IMR-90 (cell line): ENCODE data around the gene PAXX. TPM values are rescaled to one million over a fixed set of nuclear protein-coding genes. Genes with fewer than 3 reads are reported as not detected.

Experiments used
- ATAC-seq: fragments of 200-7000 bp; cut with Tn5 transposase; 2 replicates; pipeline ENCODE4 v1.9.1; 2020; ENCODE audit warnings: low read depth, mild to moderate bottlenecking, moderate library complexity
- BruUV-seq: library from RNA; stranded (reverse); fragments of 400-500 nt; replicated peaks from 2 replicates; lab custom pipeline; 2021; lab: Mats Ljungman, UMichigan
- CTCF ChIA-PET: fragments of 300-600 bp; formaldehyde crosslinking; extraction: SDS; loops from one replicate; lab custom pipeline; 2021; ENCODE audit warnings: antibody characterized with exemption; lab: Yijun Ruan, JAX
- POLR2A ChIA-PET: fragments of 300-600 bp; sonication (Branson Sonifier 250); formaldehyde crosslinking; loops from one replicate; lab custom pipeline; 2022; ENCODE audit warnings: antibody characterized with exemption; ENCODE audit not compliant: unreplicated experiment; lab: Charles Lee
- DNase-seq: peaks from one replicate; pipeline ENCODE4 v3.0.0; 2013
- H2AFZ ChIP-seq: replicated peaks from 2 replicates; pipeline ENCODE3; 2013; ENCODE audit warnings: low read length, mild to moderate bottlenecking; ENCODE audit not compliant: poor library complexity
- H2AK5ac ChIP-seq: 2 replicates; pipeline ENCODE4 v1.6.1; 2013; ENCODE audit warnings: low read depth, low read length, inconsistent platforms
- H2AK9ac ChIP-seq: replicated peaks from 2 replicates; pipeline ENCODE3; 2013; ENCODE audit warnings: mild to moderate bottlenecking, low read depth, low read length, moderate library complexity; ENCODE audit not compliant: poor library complexity
- H2BK120ac ChIP-seq: 2 replicates; pipeline ENCODE4 v1.6.1; 2013; ENCODE audit warnings: low read depth, low read length, inconsistent platforms
- H2BK15ac ChIP-seq: 3 replicates; pipeline ENCODE4 v1.6.1; 2013; ENCODE audit warnings: low read depth, low read length, inconsistent platforms
- H2BK20ac ChIP-seq: 2 replicates; pipeline ENCODE4 v1.6.1; 2013; ENCODE audit warnings: low read depth, mild to moderate bottlenecking, inconsistent platforms, low read length, moderate library complexity
- H2BK5ac ChIP-seq: 2 replicates; pipeline ENCODE4 v1.6.1; 2013; ENCODE audit warnings: mild to moderate bottlenecking, low read depth, low read length, inconsistent platforms; ENCODE audit not compliant: poor library complexity, severe bottlenecking
- H3K14ac ChIP-seq: replicated peaks from 2 replicates; pipeline ENCODE4 v1.6.1; 2013; ENCODE audit warnings: low read depth, low read length, inconsistent platforms
- H3K18ac ChIP-seq: 2 replicates; pipeline ENCODE4 v1.6.1; 2013; ENCODE audit warnings: low read depth, low read length, control low read depth
- H3K23ac ChIP-seq: 2 replicates; pipeline ENCODE4 v1.6.1; 2013; ENCODE audit warnings: low read depth, low read length, inconsistent platforms
- H3K27ac ChIP-seq: 2 replicates; pipeline ENCODE4 v1.5.1; 2013; ENCODE audit warnings: mild to moderate bottlenecking, control low read depth, low read length; ENCODE audit not compliant: insufficient read depth
- H3K27me3 ChIP-seq: 2 replicates; pipeline ENCODE4 v1.6.1; 2013; ENCODE audit warnings: low read length; ENCODE audit not compliant: control insufficient read depth, insufficient read depth
- H3K36me3 ChIP-seq: 2 replicates; pipeline ENCODE4 v1.6.1; 2013; ENCODE audit warnings: low read length, mixed read lengths; ENCODE audit not compliant: control insufficient read depth, insufficient read depth
- H3K4ac ChIP-seq: 2 replicates; pipeline ENCODE4 v1.6.1; 2013; ENCODE audit warnings: low read depth, low read length, inconsistent platforms
- H3K4me1 ChIP-seq: 2 replicates; pipeline ENCODE4 v1.6.1; 2013; ENCODE audit warnings: low read length, mixed read lengths; ENCODE audit not compliant: control insufficient read depth, insufficient read depth
- H3K4me2 ChIP-seq: 2 replicates; pipeline ENCODE4 v1.6.1; 2013; ENCODE audit warnings: low read depth, mild to moderate bottlenecking, control low read depth, low read length, moderate library complexity
- H3K4me3 ChIP-seq: 2 replicates; pipeline ENCODE4 v1.5.1; 2013; ENCODE audit warnings: low read depth, mild to moderate bottlenecking, control low read depth, low read length, moderate library complexity; ENCODE audit not compliant: insufficient read depth
- H3K56ac ChIP-seq: 2 replicates; pipeline ENCODE4 v1.6.1; 2013; ENCODE audit warnings: low read length, inconsistent platforms; ENCODE audit not compliant: insufficient read depth; ENCODE audit errors: extremely low read depth
- H3K79me1 ChIP-seq, 2 experiments: 2 replicates each; pipeline ENCODE4 v1.6.1; 2013; ENCODE audit warnings: low read length in 2 of 2, inconsistent platforms in 1 of 2, low read depth in 1 of 2
- H3K9ac ChIP-seq: 2 replicates; pipeline ENCODE4 v1.6.1; 2013; ENCODE audit warnings: low read depth, low read length, control low read depth
- H3K9me1 ChIP-seq: 2 replicates; pipeline ENCODE4 v1.6.1; 2013; ENCODE audit warnings: low read length, inconsistent platforms; ENCODE audit not compliant: insufficient read depth
- H3K9me3 ChIP-seq: 2 replicates; pipeline ENCODE4 v1.6.1; 2013; ENCODE audit warnings: low read length; ENCODE audit not compliant: control insufficient read depth, insufficient read depth
- H4K20me1 ChIP-seq: 2 replicates; pipeline ENCODE4 v1.6.1; 2013; ENCODE audit warnings: low read length, inconsistent platforms; ENCODE audit not compliant: insufficient read depth
- H4K5ac ChIP-seq: 2 replicates; pipeline ENCODE4 v1.6.1; 2013; ENCODE audit warnings: mild to moderate bottlenecking, low read depth, low read length, control low read depth
- H4K8ac ChIP-seq, 2 experiments: 2 replicates each; pipeline ENCODE4 v1.6.1; 2013; ENCODE audit warnings: low read depth in 2 of 2, low read length in 2 of 2, control low read depth in 1 of 2, inconsistent platforms in 1 of 2
- H4K91ac ChIP-seq: 2 replicates; pipeline ENCODE4 v1.6.1; 2013; ENCODE audit warnings: low read depth, low read length, inconsistent platforms; ENCODE audit not compliant: insufficient read depth
- BHLHE40 ChIP-seq: fragments of 150-350 bp; IDR thresholded peaks from 2 replicates; pipeline ENCODE4 v1.6.1; 2016; ENCODE audit warnings: mild to moderate bottlenecking, low read depth, low read length
- CEBPB ChIP-seq: IDR thresholded peaks from 2 replicates; pipeline ENCODE4 v1.6.1; 2012; ENCODE audit warnings: low read depth, low read length, improper control_type of control experiment
- CHD1 ChIP-seq: IDR thresholded peaks from 2 replicates; pipeline ENCODE4 v1.6.1; 2012; ENCODE audit warnings: low read depth, low read length, improper control_type of control experiment
- FOS ChIP-seq: fragments of 150-350 bp; IDR thresholded peaks from 2 replicates; pipeline ENCODE4 v1.6.1; 2016; ENCODE audit warnings: low read depth, low read length
- MAFK ChIP-seq: IDR thresholded peaks from 2 replicates; pipeline ENCODE4 v1.6.1; 2012; ENCODE audit warnings: low read depth, low read length, improper control_type of control experiment
- MAZ ChIP-seq: IDR thresholded peaks from 2 replicates; pipeline ENCODE4 v1.6.1; 2012; ENCODE audit warnings: low read depth, mild to moderate bottlenecking, low read length, improper control_type of control experiment, moderate library complexity, borderline replicate concordance
- MXI1 ChIP-seq: IDR thresholded peaks from 2 replicates; pipeline ENCODE4 v1.6.1; 2012; ENCODE audit warnings: low read depth, mild to moderate bottlenecking, low read length, moderate library complexity, borderline replicate concordance
- NFE2L2 ChIP-seq: fragments of 150-350 bp; IDR thresholded peaks from 2 replicates; pipeline ENCODE4 v1.6.1; 2016; ENCODE audit warnings: low read depth, mild to moderate bottlenecking, low read length
- POLR2A ChIP-seq: IDR thresholded peaks from 2 replicates; pipeline ENCODE4 v1.6.1; 2012; ENCODE audit warnings: mild to moderate bottlenecking, low read depth, low read length
- RAD21 ChIP-seq: IDR thresholded peaks from 2 replicates; pipeline ENCODE4 v1.6.1; 2012; ENCODE audit warnings: low read length, improper control_type of control experiment
- RCOR1 ChIP-seq: IDR thresholded peaks from 2 replicates; pipeline ENCODE4 v1.6.1; 2012; ENCODE audit warnings: mild to moderate bottlenecking, low read length, improper control_type of control experiment; ENCODE audit not compliant: insufficient replicate concordance
- RFX5 ChIP-seq: IDR thresholded peaks from 2 replicates; pipeline ENCODE4 v1.8.0; 2012; ENCODE audit warnings: low read depth, mild to moderate bottlenecking, low read length, moderate library complexity
- SMC3 ChIP-seq: fragments of 150-350 bp; IDR thresholded peaks from 2 replicates; pipeline ENCODE4 v1.6.1; 2016; ENCODE audit warnings: low read depth, mild to moderate bottlenecking, antibody characterized with exemption, low read length, moderate library complexity
- USF2 ChIP-seq: fragments of 150-350 bp; IDR thresholded peaks from 2 replicates; pipeline ENCODE4 v1.6.1; 2017; ENCODE audit warnings: mild to moderate bottlenecking, antibody characterized with exemption, low read length, low read depth
- WGBS, 2 experiments: methylation state at CpG; one replicate each; pipeline versions ENCODE4 v1.1.5 to v1.1.7; 2013; ENCODE audit warnings: missing lambda C conversion rate in 2 of 2; ENCODE audit not compliant: insufficient read length in 1 of 2; ENCODE audit errors: extremely low coverage in 2 of 2; 5-methylcytosine and 5-hydroxymethylcytosine counted together
- dilution Hi-C: fragments of 300-500 bp; cut with HindIII; formaldehyde crosslinking; loops from one replicate; pipeline ENCODE4 v1.14.3; 2018; ENCODE audit warnings: low sequenced_read_pairs; ENCODE audit not compliant: unreplicated experiment
- in situ Hi-C: fragments of 300-500 bp; cut with MboI; formaldehyde crosslinking; loops from 3 replicates; pipeline ENCODE4 v1.14.3; 2019; ENCODE audit warnings: low sequenced_read_pairs, inconsistent platforms, mixed read lengths
- intact Hi-C: fragments of 100-400 bp; cut with micrococcal nuclease; formaldehyde crosslinking; loops from 2 replicates; pipeline ENCODE4 v1.10.0; 2022
- polyA plus RNA-seq, 3 experiments: library from polyadenylated mRNA; depleted of rRNA; stranded (reverse); fragments of >200 nt; gene quantifications; 2 replicates each; pipeline ENCODE4 v1.2.3, GENCODE V29; 2012; ENCODE audit warnings: low replicate concordance in 1 of 3
- total RNA-seq: library from RNA; depleted of rRNA; stranded (reverse); fragments of >200 nt; gene quantifications from 2 replicates; pipeline ENCODE4 v1.2.3, GENCODE V29; 2012
- TF ChIP-seq, protein P1 (sequence below): fragments of 150-350 bp; IDR thresholded peaks from 2 replicates; pipeline ENCODE4 v1.6.1; 2016; ENCODE audit warnings: low read depth, mild to moderate bottlenecking, low read length, moderate library complexity, borderline replicate concordance
- TF ChIP-seq, protein P2 (sequence below): conservative IDR thresholded peaks from 2 replicates; pipeline ENCODE4 v1.5.1; 2012; ENCODE audit warnings: mild to moderate bottlenecking, low read depth, low read length, improper control_type of control experiment

The PAXX gene
- total and polyA plus RNA-seq, 2 of the 4 experiments (the other 2 are of a cell fraction) = 5.7 to 24.6 TPM

- Histone ChIP-seq H3K27me3 (peaks cover 26% of the 10 kb centered on the region), H2AK9ac (no peak overlapping the region), H2BK20ac (no peak overlapping the region), H4K8ac (no peak overlapping the region), H3K4ac (no peak overlapping the region), H3K4me2 (no peak overlapping the region), H2AFZ (no peak overlapping the region), H3K79me1 (no peaks in the 10 kb centered on the region), H3K23ac (no peak overlapping the region), H2AK5ac (no peak overlapping the region), H3K27ac (no peak overlapping the region), H3K9me3 (no peaks in the 10 kb centered on the region), H4K20me1 (no peaks in the 10 kb centered on the region), H3K36me3 (no peaks in the 10 kb centered on the region), H4K91ac (no peak overlapping the region), H2BK15ac (no peak overlapping the region), H3K4me3 (no peak overlapping the region), H3K56ac (no peak overlapping the region), H2BK120ac (no peak overlapping the region), H3K4me1 (no peaks in the 10 kb centered on the region), H3K18ac (no peak overlapping the region), H4K5ac (no peak overlapping the region), H3K9ac (no peak overlapping the region), H3K14ac (no peak overlapping the region), H2BK5ac (no peak overlapping the region), H3K9me1 (peaks cover 2% of the 10 kb centered on the region; the same call in 1 of the 2 replicates)
- no TSS peak for BruUV-seq
- intact Hi-C loops = no loop called here
- TF ChIP-seq RAD21 (no peak), FOS (no peak), USF2 (no peak), POLR2A (no peak), RFX5 (no peak), RCOR1 (no peak), MXI1 (no peak), NFE2L2 (no peak), CEBPB (no peak), MAFK (no peak), MAZ (no peak), CHD1 (no peak), SMC3 (no peak), BHLHE40 (no peak)
- TF ChIP-seq, protein P1, sequence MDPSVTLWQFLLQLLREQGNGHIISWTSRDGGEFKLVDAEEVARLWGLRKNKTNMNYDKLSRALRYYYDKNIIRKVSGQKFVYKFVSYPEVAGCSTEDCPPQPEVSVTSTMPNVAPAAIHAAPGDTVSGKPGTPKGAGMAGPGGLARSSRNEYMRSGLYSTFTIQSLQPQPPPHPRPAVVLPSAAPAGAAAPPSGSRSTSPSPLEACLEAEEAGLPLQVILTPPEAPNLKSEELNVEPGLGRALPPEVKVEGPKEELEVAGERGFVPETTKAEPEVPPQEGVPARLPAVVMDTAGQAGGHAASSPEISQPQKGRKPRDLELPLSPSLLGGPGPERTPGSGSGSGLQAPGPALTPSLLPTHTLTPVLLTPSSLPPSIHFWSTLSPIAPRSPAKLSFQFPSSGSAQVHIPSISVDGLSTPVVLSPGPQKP = no peak
- TF ChIP-seq, protein P2, sequence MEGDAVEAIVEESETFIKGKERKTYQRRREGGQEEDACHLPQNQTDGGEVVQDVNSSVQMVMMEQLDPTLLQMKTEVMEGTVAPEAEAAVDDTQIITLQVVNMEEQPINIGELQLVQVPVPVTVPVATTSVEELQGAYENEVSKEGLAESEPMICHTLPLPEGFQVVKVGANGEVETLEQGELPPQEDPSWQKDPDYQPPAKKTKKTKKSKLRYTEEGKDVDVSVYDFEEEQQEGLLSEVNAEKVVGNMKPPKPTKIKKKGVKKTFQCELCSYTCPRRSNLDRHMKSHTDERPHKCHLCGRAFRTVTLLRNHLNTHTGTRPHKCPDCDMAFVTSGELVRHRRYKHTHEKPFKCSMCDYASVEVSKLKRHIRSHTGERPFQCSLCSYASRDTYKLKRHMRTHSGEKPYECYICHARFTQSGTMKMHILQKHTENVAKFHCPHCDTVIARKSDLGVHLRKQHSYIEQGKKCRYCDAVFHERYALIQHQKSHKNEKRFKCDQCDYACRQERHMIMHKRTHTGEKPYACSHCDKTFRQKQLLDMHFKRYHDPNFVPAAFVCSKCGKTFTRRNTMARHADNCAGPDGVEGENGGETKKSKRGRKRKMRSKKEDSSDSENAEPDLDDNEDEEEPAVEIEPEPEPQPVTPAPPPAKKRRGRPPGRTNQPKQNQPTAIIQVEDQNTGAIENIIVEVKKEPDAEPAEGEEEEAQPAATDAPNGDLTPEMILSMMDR = no peak
- dilution Hi-C loops = no loop called here
- CTCF ChIA-PET = no interaction called here
- POLR2A ChIA-PET = no interaction called here
- in situ Hi-C loops = no loop called here
- ATAC-seq = no peak
- no peak for DNase-seq
- WGBS, 2 experiments = no CpG with 5 or more reads among the region's 9 CpGs
Observed at GRCh38 chr9:136962163-136962562, 30.1 kb upstream of the PAXX start.
